HEK293 (cell line): ENCODE results near the gene OR4D1.
A peak's percentile ranks its signal among the peaks of the same experiment; 100 is the strongest.
"Not testable (repeated sequence)": the region's sequence is repeated elsewhere in the genome, so short reads cannot be mapped to it uniquely, and the experiment has no call there.

Experiments
- CTCF ChIA-PET: fragments of 350-600 bp; formaldehyde crosslinking; extraction: SDS; loops from one replicate; lab custom pipeline; 2021; ENCODE audit warnings: antibody characterized with exemption; lab: Yijun Ruan, JAX
- POLR2A ChIA-PET: fragments of 300-600 bp; formaldehyde crosslinking; extraction: SDS; loops from one replicate; lab custom pipeline; 2020; ENCODE audit warnings: antibody characterized with exemption, inconsistent platforms; lab: Yijun Ruan, JAX
- H3K27ac ChIP-seq: fragments of 200-500 bp; sonication (Bioruptor generic); 2 replicates; pipeline ENCODE4 v1.5.1; 2014; ENCODE audit warnings: low read depth, low read length, control low read depth, inconsistent platforms; ENCODE audit errors: extremely low read depth
- H3K36me3 ChIP-seq, 2 experiments: fragments of 200-500 bp in 1 of 2; sonication (Bioruptor generic) in 1 of 2; 1 replicate in 1 of 2; 2 replicates in 1 of 2; pipeline ENCODE4 v1.5.1; 2014 to 2017; ENCODE audit warnings: inconsistent platforms in 2 of 2, low read length in 2 of 2; ENCODE audit not compliant: control insufficient read depth in 2 of 2, insufficient read depth in 1 of 2
- H3K4me1 ChIP-seq: fragments of 200-500 bp; sonication (Bioruptor generic); 2 replicates; pipeline ENCODE4 v1.5.1; 2014; ENCODE audit warnings: mild to moderate bottlenecking, low read length, inconsistent platforms; ENCODE audit not compliant: control insufficient read depth, insufficient read depth
- H3K4me3 ChIP-seq: 2 replicates; pipeline ENCODE4 v1.5.1; 2011; ENCODE audit warnings: low read depth, mild to moderate bottlenecking, control low read depth, low read length, moderate library complexity
- H3K9me3 ChIP-seq: fragments of 200-500 bp; sonication (Bioruptor generic); 2 replicates; pipeline ENCODE4 v1.5.1; 2014; ENCODE audit warnings: low read depth, low read length, inconsistent platforms; ENCODE audit not compliant: control insufficient read depth, insufficient read depth
- PRDM1 ChIP-seq: fragments of 450-650 bp; formaldehyde crosslinking; IDR thresholded peaks from 2 replicates; pipeline ENCODE4; 2016; ENCODE audit warnings: missing biosample characterization, missing genetic modification characterization
- TCF7L2 ChIP-seq: IDR thresholded peaks from 2 replicates; pipeline ENCODE4 v1.6.1; 2011; ENCODE audit warnings: low read depth, mild to moderate bottlenecking, inconsistent platforms, low read length, moderate library complexity, borderline replicate concordance
- ZBTB20 ChIP-seq: fragments of 450-650 bp; formaldehyde crosslinking; IDR thresholded peaks from 2 replicates; pipeline ENCODE4 v1.5.1; 2016; ENCODE audit warnings: missing biosample characterization, missing genetic modification characterization
- ZFP37 ChIP-seq: fragments of 450-650 bp; formaldehyde crosslinking; IDR thresholded peaks from 2 replicates; pipeline ENCODE4 v1.5.1; 2016; ENCODE audit warnings: missing biosample characterization, missing genetic modification characterization
- ZFP69B ChIP-seq: fragments of 450-650 bp; formaldehyde crosslinking; IDR thresholded peaks from 2 replicates; pipeline ENCODE4 v1.5.1; 2016; ENCODE audit warnings: missing biosample characterization, missing genetic modification characterization
- ZNF146 ChIP-seq: fragments of 450-650 bp; formaldehyde crosslinking; IDR thresholded peaks from 2 replicates; pipeline ENCODE4 v1.5.1; 2016; ENCODE audit warnings: missing biosample characterization, missing genetic modification characterization
- ZNF169 ChIP-seq: fragments of 450-650 bp; formaldehyde crosslinking; IDR thresholded peaks from 2 replicates; pipeline ENCODE4 v1.5.1; 2016; ENCODE audit warnings: missing biosample characterization, missing genetic modification characterization
- ZNF223 ChIP-seq: fragments of 450-650 bp; formaldehyde crosslinking; IDR thresholded peaks from 2 replicates; pipeline ENCODE4 v1.5.1; 2016; ENCODE audit warnings: missing biosample characterization, missing genetic modification characterization
- ZNF366 ChIP-seq: fragments of 450-650 bp; formaldehyde crosslinking; conservative IDR thresholded peaks from 2 replicates; pipeline ENCODE4 v1.5.1; 2016; ENCODE audit warnings: missing biosample characterization, missing genetic modification characterization
- ZNF416 ChIP-seq: fragments of 450-650 bp; formaldehyde crosslinking; IDR thresholded peaks from 2 replicates; pipeline ENCODE4 v1.5.1; 2016; ENCODE audit warnings: missing biosample characterization, missing genetic modification characterization
- ZNF596 ChIP-seq: fragments of 450-650 bp; IDR thresholded peaks from 2 replicates; pipeline ENCODE4 v1.5.0; 2018; ENCODE audit warnings: missing biosample characterization, mild to moderate bottlenecking, missing genetic modification characterization, moderate library complexity
- ZNF654 ChIP-seq: fragments of 450-650 bp; formaldehyde crosslinking; IDR thresholded peaks from 2 replicates; pipeline ENCODE4 v1.5.1; 2016; ENCODE audit warnings: low read depth, missing biosample characterization, missing genetic modification characterization
- ZNF830 ChIP-seq: fragments of 450-650 bp; IDR thresholded peaks from 2 replicates; pipeline ENCODE4 v1.5.0; 2018; ENCODE audit warnings: missing biosample characterization, missing genetic modification characterization, low read depth, mild to moderate bottlenecking, moderate library complexity
- ZXDB ChIP-seq: fragments of 450-650 bp; formaldehyde crosslinking; IDR thresholded peaks from 2 replicates; pipeline ENCODE4 v1.5.1; 2016; ENCODE audit warnings: missing biosample characterization, missing genetic modification characterization
- TF ChIP-seq, protein P1 (sequence below): fragments of 450-650 bp; formaldehyde crosslinking; IDR thresholded peaks from 2 replicates; pipeline ENCODE4 v1.5.1; 2016; ENCODE audit warnings: missing biosample characterization, missing genetic modification characterization
- TF ChIP-seq, protein P2 (sequence below): fragments of 450-650 bp; formaldehyde crosslinking; IDR thresholded peaks from 2 replicates; pipeline ENCODE4 v1.5.1; 2016; ENCODE audit warnings: missing biosample characterization, missing genetic modification characterization
- TF ChIP-seq, protein P3 (sequence below): fragments of 450-650 bp; formaldehyde crosslinking; conservative IDR thresholded peaks from 2 replicates; pipeline ENCODE4 v1.5.1; 2016; ENCODE audit warnings: low read depth, missing biosample characterization, missing genetic modification characterization

The OR4D1 gene

DNA sequence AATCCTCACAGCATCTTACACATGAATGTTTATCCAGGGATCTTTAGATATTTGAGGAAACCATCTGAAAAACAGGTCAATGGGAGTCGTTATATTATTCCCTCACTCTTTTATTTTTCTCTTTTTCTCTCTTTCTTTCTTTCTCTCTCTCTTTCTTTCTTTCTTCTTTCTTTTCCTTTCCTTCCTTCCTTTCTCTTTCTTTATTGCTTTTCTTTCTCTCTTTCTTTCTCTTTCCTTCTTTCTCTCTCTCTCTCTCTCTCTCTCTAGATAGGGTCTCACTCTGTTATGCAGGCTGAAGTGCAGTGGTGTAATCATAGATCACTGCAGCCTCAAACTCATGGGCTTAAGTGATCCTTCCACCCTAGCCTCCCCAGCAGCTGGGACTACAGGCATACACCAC lies 20.3 kb upstream of the OR4D1 start:
- ChIA-PET POLR2A (no interaction called here), CTCF (no interaction called here)
- H3K4me3 ChIP-seq, result no peak overlapping the region
- no peak overlapping the region for H3K27ac ChIP-seq
- no peaks in the 10 kb centered on the region for H3K36me3 ChIP-seq
- H3K9me3 ChIP-seq, result no peaks in the 10 kb centered on the region
- H3K4me1 ChIP-seq, result no peaks in the 10 kb centered on the region
- TF ChIP-seq ZNF830 (tag by site-specific recombination), result no peak
- peak; percentile 68 for TF ChIP-seq ZNF366 (tag by site-specific recombination)
- no peak for TF ChIP-seq ZXDB (tag by site-specific recombination)
- TF ChIP-seq ZBTB20, result no peak
- no peak for TF ChIP-seq TCF7L2
- TF ChIP-seq, protein P1, sequence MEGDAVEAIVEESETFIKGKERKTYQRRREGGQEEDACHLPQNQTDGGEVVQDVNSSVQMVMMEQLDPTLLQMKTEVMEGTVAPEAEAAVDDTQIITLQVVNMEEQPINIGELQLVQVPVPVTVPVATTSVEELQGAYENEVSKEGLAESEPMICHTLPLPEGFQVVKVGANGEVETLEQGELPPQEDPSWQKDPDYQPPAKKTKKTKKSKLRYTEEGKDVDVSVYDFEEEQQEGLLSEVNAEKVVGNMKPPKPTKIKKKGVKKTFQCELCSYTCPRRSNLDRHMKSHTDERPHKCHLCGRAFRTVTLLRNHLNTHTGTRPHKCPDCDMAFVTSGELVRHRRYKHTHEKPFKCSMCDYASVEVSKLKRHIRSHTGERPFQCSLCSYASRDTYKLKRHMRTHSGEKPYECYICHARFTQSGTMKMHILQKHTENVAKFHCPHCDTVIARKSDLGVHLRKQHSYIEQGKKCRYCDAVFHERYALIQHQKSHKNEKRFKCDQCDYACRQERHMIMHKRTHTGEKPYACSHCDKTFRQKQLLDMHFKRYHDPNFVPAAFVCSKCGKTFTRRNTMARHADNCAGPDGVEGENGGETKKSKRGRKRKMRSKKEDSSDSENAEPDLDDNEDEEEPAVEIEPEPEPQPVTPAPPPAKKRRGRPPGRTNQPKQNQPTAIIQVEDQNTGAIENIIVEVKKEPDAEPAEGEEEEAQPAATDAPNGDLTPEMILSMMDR (tag by site-specific recombination), result no peak
- peak; percentile 58; the same call in 1 of the 2 replicates for TF ChIP-seq ZNF596 (tag by site-specific recombination)
- peak; percentile 89 for TF ChIP-seq PRDM1 (tag by site-specific recombination)
- TF ChIP-seq ZNF169, result no peak
- TF ChIP-seq ZNF223 (tag by site-specific recombination), result no peak
- TF ChIP-seq ZFP69B (tag by site-specific recombination), result no peak

DNA sequence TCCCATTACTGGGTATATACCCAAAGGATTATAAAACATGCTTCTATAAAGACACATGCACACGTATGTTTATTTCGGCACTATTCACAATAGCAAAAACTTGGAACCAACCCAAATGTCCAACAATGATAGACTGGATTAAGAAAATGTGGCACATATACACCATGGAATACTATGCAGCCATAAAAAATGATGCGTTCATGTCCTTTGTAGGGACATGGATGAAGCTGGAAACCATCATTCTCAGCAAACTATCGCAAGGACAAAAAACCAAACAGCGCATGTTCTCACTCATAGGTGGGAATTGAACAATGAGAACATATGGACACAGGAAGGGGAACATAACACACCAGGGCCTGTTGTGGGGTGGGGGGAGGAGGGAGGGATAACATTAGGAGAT lies 15.5 kb upstream of the OR4D1 start:
- H3K4me3 ChIP-seq, H3K4me1 ChIP-seq, H3K9me3 ChIP-seq, CTCF ChIA-PET, POLR2A ChIA-PET, H3K36me3 ChIP-seq, H3K27ac ChIP-seq: not testable (repeated sequence)
- TF ChIP-seq ZNF146, result peak; percentile 90

GRCh38 chr17:58136669-58137279 lies 11.4 kb upstream of the OR4D1 start:
- TF ChIP-seq ZFP37 (no peak), ZNF416 (tag by site-specific recombination) (no peak), ZNF654 (tag by site-specific recombination) (peak; percentile 40)
- TF ChIP-seq, protein P2, sequence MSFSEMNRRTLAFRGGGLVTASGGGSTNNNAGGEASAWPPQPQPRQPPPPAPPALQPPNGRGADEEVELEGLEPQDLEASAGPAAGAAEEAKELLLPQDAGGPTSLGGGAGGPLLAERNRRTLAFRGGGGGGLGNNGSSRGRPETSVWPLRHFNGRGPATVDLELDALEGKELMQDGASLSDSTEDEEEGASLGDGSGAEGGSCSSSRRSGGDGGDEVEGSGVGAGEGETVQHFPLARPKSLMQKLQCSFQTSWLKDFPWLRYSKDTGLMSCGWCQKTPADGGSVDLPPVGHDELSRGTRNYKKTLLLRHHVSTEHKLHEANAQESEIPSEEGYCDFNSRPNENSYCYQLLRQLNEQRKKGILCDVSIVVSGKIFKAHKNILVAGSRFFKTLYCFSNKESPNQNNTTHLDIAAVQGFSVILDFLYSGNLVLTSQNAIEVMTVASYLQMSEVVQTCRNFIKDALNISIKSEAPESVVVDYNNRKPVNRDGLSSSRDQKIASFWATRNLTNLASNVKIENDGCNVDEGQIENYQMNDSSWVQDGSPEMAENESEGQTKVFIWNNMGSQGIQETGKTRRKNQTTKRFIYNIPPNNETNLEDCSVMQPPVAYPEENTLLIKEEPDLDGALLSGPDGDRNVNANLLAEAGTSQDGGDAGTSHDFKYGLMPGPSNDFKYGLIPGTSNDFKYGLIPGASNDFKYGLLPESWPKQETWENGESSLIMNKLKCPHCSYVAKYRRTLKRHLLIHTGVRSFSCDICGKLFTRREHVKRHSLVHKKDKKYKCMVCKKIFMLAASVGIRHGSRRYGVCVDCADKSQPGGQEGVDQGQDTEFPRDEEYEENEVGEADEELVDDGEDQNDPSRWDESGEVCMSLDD (tag by site-specific recombination), result no peak
- TF ChIP-seq, protein P3, sequence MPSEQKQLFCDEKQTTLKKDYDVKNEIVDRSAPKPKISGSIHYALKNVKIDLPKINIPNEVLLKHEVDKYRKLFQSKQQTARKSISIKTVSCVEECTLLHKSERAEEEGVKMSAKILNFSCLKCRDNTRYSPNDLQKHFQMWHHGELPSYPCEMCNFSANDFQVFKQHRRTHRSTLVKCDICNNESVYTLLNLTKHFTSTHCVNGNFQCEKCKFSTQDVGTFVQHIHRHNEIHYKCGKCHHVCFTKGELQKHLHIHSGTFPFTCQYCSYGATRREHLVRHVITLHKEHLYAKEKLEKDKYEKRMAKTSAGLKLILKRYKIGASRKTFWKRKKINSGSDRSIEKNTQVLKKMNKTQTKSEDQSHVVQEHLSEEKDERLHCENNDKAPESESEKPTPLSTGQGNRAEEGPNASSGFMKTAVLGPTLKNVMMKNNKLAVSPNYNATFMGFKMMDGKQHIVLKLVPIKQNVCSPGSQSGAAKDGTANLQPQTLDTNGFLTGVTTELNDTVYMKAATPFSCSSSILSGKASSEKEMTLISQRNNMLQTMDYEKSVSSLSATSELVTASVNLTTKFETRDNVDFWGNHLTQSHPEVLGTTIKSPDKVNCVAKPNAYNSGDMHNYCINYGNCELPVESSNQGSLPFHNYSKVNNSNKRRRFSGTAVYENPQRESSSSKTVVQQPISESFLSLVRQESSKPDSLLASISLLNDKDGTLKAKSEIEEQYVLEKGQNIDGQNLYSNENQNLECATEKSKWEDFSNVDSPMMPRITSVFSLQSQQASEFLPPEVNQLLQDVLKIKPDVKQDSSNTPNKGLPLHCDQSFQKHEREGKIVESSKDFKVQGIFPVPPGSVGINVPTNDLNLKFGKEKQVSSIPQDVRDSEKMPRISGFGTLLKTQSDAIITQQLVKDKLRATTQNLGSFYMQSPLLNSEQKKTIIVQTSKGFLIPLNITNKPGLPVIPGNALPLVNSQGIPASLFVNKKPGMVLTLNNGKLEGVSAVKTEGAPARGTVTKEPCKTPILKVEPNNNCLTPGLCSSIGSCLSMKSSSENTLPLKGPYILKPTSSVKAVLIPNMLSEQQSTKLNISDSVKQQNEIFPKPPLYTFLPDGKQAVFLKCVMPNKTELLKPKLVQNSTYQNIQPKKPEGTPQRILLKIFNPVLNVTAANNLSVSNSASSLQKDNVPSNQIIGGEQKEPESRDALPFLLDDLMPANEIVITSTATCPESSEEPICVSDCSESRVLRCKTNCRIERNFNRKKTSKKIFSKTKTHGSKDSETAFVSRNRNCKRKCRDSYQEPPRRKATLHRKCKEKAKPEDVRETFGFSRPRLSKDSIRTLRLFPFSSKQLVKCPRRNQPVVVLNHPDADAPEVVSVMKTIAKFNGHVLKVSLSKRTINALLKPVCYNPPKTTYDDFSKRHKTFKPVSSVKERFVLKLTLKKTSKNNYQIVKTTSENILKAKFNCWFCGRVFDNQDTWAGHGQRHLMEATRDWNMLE, result no peak
- TF ChIP-seq, protein P1 (tag by site-specific recombination), result 0 out of 2 replicates have a peak, but pooled peaks have one; percentile 41
- H3K4me3 ChIP-seq, result no peak overlapping the region
- CTCF ChIA-PET, result interaction anchor here (0.6 to 2.8 kb wide), 17 partner anchors 13 to 349 kb away, joined by 3 to 19 read pairs (median 4); no protein-coding TSS in a partner anchor
- no peaks in the 10 kb centered on the region for H3K9me3 ChIP-seq
- H3K4me1 ChIP-seq, result no peaks in the 10 kb centered on the region
- no peak overlapping the region for H3K27ac ChIP-seq
- no peaks in the 10 kb centered on the region for H3K36me3 ChIP-seq
- POLR2A ChIA-PET, result interaction anchor here (1.2 kb wide), 1 partner anchor 22 kb away, joined by 3 read pairs; no protein-coding TSS in a partner anchor
